GM12892 (cell line): ENCODE data around the gene IL4R.

Source experiments
- DNase-seq: peaks from one replicate; pipeline ENCODE4 v3.0.0; 2011; ENCODE audit not compliant: insufficient read length
- FAIRE-seq: peaks from 2 replicates; lab custom pipeline; 2011; peaks lifted over from hg19 to GRCh38; lab: Jason Lieb, UNC
- POLR2A ChIP-seq: IDR thresholded peaks from 2 replicates; pipeline ENCODE4 v1.6.1; 2011; ENCODE audit warnings: low read depth, low read length, control low read depth
- POLR2AphosphoS5 ChIP-seq: IDR thresholded peaks from 2 replicates; pipeline ENCODE4 v1.6.1; 2011; ENCODE audit warnings: low read depth, low read length, control low read depth
- TAF1 ChIP-seq: IDR thresholded peaks from 2 replicates; pipeline ENCODE4 v1.6.1; 2011; ENCODE audit warnings: low read depth, mild to moderate bottlenecking, control low read depth, low read length, borderline replicate concordance

IL4R gene

GRCh38 chr16:27311897-27312303, 1.9 kb upstream of the IL4R start:
- TF ChIP-seq TAF1 (no peak), POLR2A (no peak), POLR2AphosphoS5 (no peak)
- FAIRE-seq: no peak
- no peak for DNase-seq

- TF ChIP-seq TAF1 (no peak), POLR2A (no peak), POLR2AphosphoS5 (no peak)
- FAIRE-seq (no peak), DNase-seq (no peak)
Observed at GRCh38 chr16:27312580-27313421, 973 bp upstream of the IL4R start.

- no peak for DNase-seq
Observed at GRCh38 chr16:27314161-27314723, 468 bp downstream of the IL4R start.

GRCh38 chr16:27314986-27315332, 1.2 kb downstream of the IL4R start:
- FAIRE-seq (peak; percentile 5), DNase-seq (no peak)
- no peak for TF ChIP-seq POLR2AphosphoS5
- TF ChIP-seq TAF1: no peak
- TF ChIP-seq POLR2A: no peak

More at GRCh38 chr16:27314161-27314723, 468 bp downstream of the IL4R start:
- peak; percentile 65 for TF ChIP-seq POLR2AphosphoS5
- TF ChIP-seq POLR2A: peak; percentile 51
- TF ChIP-seq TAF1: no peak
- peak; percentile 79 for FAIRE-seq

- peak; percentile 64 for FAIRE-seq
- no peak for TF ChIP-seq POLR2A
- no peak for TF ChIP-seq TAF1
- no peak for TF ChIP-seq POLR2AphosphoS5
- DNase-seq: no peak
Observed at GRCh38 chr16:27315333-27316037, 1.7 kb downstream of the IL4R start.

- no peak for DNase-seq
- peak; percentile 42 for FAIRE-seq
- TF ChIP-seq POLR2A (no peak), POLR2AphosphoS5 (no peak), TAF1 (no peak)
Observed at GRCh38 chr16:27316038-27316680, 2.4 kb downstream of the IL4R start.

- no peak for DNase-seq
- no peak for FAIRE-seq
- TF ChIP-seq TAF1: no peak
- TF ChIP-seq POLR2A: 0 out of 2 replicates have a peak, but pooled peaks have one; percentile 21
Observed at GRCh38 chr16:27317320-27317719, 3.5 kb downstream of the IL4R start.

- DNase-seq (no peak), FAIRE-seq (peak; percentile 9)
- TF ChIP-seq TAF1 (no peak), POLR2A (no peak), POLR2AphosphoS5 (no peak)
Observed at GRCh38 chr16:27317738-27318391, 4.1 kb downstream of the IL4R start.

- DNase-seq (no peak), FAIRE-seq (peak; percentile 84)
- no peak for TF ChIP-seq POLR2AphosphoS5
- no peak for TF ChIP-seq TAF1
- TF ChIP-seq POLR2A: no peak
Observed at GRCh38 chr16:27318392-27319256, 4.8 kb downstream of the IL4R start.

- FAIRE-seq: no peak
- DNase-seq: no peak
- TF ChIP-seq POLR2AphosphoS5 (no peak), TAF1 (no peak), POLR2A (no peak)
Observed at GRCh38 chr16:27319257-27319965, 5.6 kb downstream of the IL4R start.
